Right lobe of liver (tissue), 6 donors: Measurements from ENCODE around the gene NAA60. TPM values are rescaled to one million over a fixed set of nuclear protein-coding genes. Genes with fewer than 3 reads are reported as not detected.
A peak's percentile ranks its signal among the peaks of the same experiment; 100 is the strongest.

Source experiments
- ATAC-seq, 4 donors: fragments of 200-7000 bp; cut with Tn5 transposase; one replicate each; pipeline ENCODE4 v1.9.1; 2020; ENCODE audit warnings: mild to moderate bottlenecking in 4 of 4, moderate library complexity in 4 of 4
- DNase-seq, 3 donors: peaks; one replicate each; pipeline ENCODE4 v3.0.0-alpha.2; 2020
- H3K27ac ChIP-seq, 3 donors: fragments of 200-600 bp; one replicate each; pipeline ENCODE4 v1.8.0; 2022
- H3K27me3 ChIP-seq, 2 donors: fragments of 200-600 bp; one replicate each; pipeline ENCODE4 v1.8.0; 2022
- H3K36me3 ChIP-seq, 4 donors: fragments of 200-600 bp; sonication (generic) in 1 of 4; one replicate each; pipeline versions ENCODE4 v1.5.1 to v1.8.0; 2017 to 2022; ENCODE audit warnings: control low read depth in 1 of 4
- H3K4me1 ChIP-seq, 4 donors: fragments of 200-600 bp; sonication (generic) in 1 of 4; one replicate each; pipeline versions ENCODE4 v1.5.1 to v1.8.0; 2017 to 2022; ENCODE audit warnings: control low read depth in 1 of 4
- H3K4me3 ChIP-seq, 3 donors: fragments of 200-600 bp; one replicate each; pipeline ENCODE4 v1.8.0; 2022
- H3K9me3 ChIP-seq, 4 donors: fragments of 200-600 bp; sonication (generic) in 1 of 4; one replicate each; pipeline versions ENCODE4 v1.5.1 to v1.8.0; 2017 to 2022; ENCODE audit warnings: control low read depth in 1 of 4
- CTCF ChIP-seq, 4 donors: fragments of 200-600 bp in 3 of 4; fragments of 450-650 bp in 1 of 4; IDR thresholded peaks; one replicate each; pipeline versions ENCODE4 v1.5.1 to v1.8.0; 2016 to 2022; ENCODE audit warnings: antibody characterized with exemption in 4 of 4, mild to moderate bottlenecking in 2 of 4
- POLR2A ChIP-seq: fragments of 450-650 bp; IDR thresholded peaks from one replicate; pipeline ENCODE4 v1.6.1; 2017; ENCODE audit warnings: antibody characterized with exemption, mild to moderate bottlenecking
- WGBS: methylation state at CpG from one replicate; pipeline ENCODE4 v1.1.6; 2018; ENCODE audit warnings: low coverage, low lambda C conversion rate; ENCODE audit not compliant: insufficient coverage; ENCODE audit errors: missing lambda C conversion rate; 5-methylcytosine and 5-hydroxymethylcytosine counted together
- intact Hi-C, 2 donors: fragments of 100-400 bp; cut with DNase I; formaldehyde crosslinking; loops; one replicate each; pipeline versions ENCODE4 v1.11.2 to v1.14.1; 2022
- total RNA-seq, 6 experiments: library from RNA; depleted of rRNA in 2 of 6; stranded (reverse); fragments of >200 nt in 2 of 6; fragmentation: NEBNext Ultra II Directional in 3 of 6; extraction: Animal tissue kit (Norgen Biotek cat#: 25700) in 3 of 6; gene quantifications; one replicate each; pipeline versions ENCODE4 v1.1.0 to v1.2.4, GENCODE V29; 2016 to 2023
- donor health status: DM: no; HTN: yes; CAD: no.
- donor health status: DM: no; HTN: no; CAD: no.
- donor health status: DM: no; HTN: no; CAD: no.
- donor health status: DM: no; HTN: yes; CAD: no.
- donor health status: DM: no; HTN: yes; CAD: no.

The NAA60 gene
- total RNA-seq, 6 experiments from 2014 or later, result 25.0 to 46.6 (median 30.8) TPM

DNA sequence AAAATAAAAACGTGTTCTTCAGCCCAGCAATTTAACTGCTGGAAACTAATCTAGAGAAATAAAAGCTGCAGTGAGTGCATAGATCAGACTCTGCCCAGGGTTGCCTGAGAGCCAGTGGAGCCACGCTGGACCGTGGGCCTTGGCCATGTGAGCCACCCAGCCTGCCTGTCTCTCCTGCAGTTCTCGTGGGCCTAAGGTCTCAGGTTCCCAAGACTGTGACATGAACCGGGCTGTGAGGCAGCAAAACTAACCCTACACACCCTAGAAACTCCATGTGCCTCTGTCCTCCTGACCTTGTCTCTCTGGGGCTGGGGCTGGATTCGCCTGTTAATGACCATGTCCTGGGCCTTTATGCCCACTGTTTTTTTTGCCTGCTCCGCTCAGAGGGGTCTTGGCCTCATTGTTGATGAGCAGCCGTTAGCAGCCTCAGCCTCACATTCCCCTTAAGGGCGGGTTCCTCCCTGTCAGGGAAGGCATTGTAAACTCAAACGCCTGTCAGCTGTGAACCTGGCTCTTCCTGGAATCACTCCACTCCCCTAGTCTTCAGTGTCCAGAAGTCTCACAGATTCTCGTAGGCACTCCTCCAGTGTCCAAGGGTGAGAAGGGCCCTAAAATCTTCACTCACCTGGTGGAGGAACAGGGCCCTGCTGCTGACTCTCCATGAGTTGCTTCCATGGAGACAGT is 34.9 kb downstream of the NAA60 start:
- Histone ChIP-seq H3K4me3 (no peak overlapping the region), H3K27me3 (no peaks in the 10 kb centered on the region), H3K36me3 (peaks cover 0 to 45% (median 24%) of the 10 kb centered on the region in 4 donors), H3K27ac (no peak overlapping the region), H3K9me3 (no peaks in the 10 kb centered on the region), H3K4me1 (peaks cover 0 to 5% (median 0%) of the 10 kb centered on the region in 4 donors)
- no peak for DNase-seq
- 86% methylated on average over 9 of the region's 11 CpGs for WGBS
- intact Hi-C loops, result no loop called here
- TF ChIP-seq CTCF (IDR thresholded peaks at IDR 0.05), result no peak
- no peak for TF ChIP-seq POLR2A
- no peak for ATAC-seq

- ATAC-seq (no peak), DNase-seq (no peak)
- Histone ChIP-seq H3K27me3 (no peaks in the 10 kb centered on the region), H3K9me3 (no peaks in the 10 kb centered on the region), H3K36me3 (peaks cover 3 to 59% (median 34%) of the 10 kb centered on the region in 4 donors), H3K4me3 (no peak overlapping the region), H3K27ac (no peak overlapping the region), H3K4me1 (peaks cover 0 to under 1% (median 0%) of the 10 kb centered on the region in 4 donors)
- TF ChIP-seq CTCF (IDR thresholded peaks at IDR 0.05) (no peak), POLR2A (no peak)
- 90% methylated on average over 4 of the region's 12 CpGs for WGBS
- intact Hi-C loops, result no loop called here
These were observed 36.3 kb downstream of the NAA60 start for GRCh38 chr16:3479654-3480216.

GRCh38 chr16:3480901-3481695 is 37.6 kb downstream of the NAA60 start:
- DNase-seq, result no peak
- 77% methylated on average over 13 of the region's 18 CpGs for WGBS

More at GRCh38 chr16:3480901-3481695, 37.6 kb downstream of the NAA60 start:
- TF ChIP-seq POLR2A, result no peak
- TF ChIP-seq CTCF (IDR thresholded peaks at IDR 0.05), result no peak
- no peak overlapping the region for H3K27ac ChIP-seq
- ATAC-seq, result peak in 1 of 4 donors; percentile 23
- no peak overlapping the region for H3K4me3 ChIP-seq
- no peaks in the 10 kb centered on the region for H3K27me3 ChIP-seq
- H3K4me1 ChIP-seq, result no peaks in the 10 kb centered on the region
- intact Hi-C loops, result no loop called here
- H3K9me3 ChIP-seq, result no peaks in the 10 kb centered on the region
- H3K36me3 ChIP-seq, result peaks cover 3 to 72% (median 41%) of the 10 kb centered on the region in 4 donors
